Ishikawa (cell line): ENCODE measurements around the gene CNKSR2.

Experiments used
- CREB1 ChIP-seq: IDR thresholded peaks from 2 replicates; pipeline ENCODE4 v1.6.1; 2012; ENCODE audit warnings: low read depth
- EGR1 ChIP-seq: IDR thresholded peaks from 2 replicates; pipeline ENCODE4 v1.6.1; 2012
- EP300 ChIP-seq: IDR thresholded peaks from 2 replicates; pipeline ENCODE4 v1.6.1; 2012; ENCODE audit warnings: borderline replicate concordance
- FOXM1 ChIP-seq: IDR thresholded peaks from 2 replicates; pipeline ENCODE4 v1.6.1; 2012; ENCODE audit warnings: low read depth, borderline replicate concordance
- MAX ChIP-seq: IDR thresholded peaks from 2 replicates; pipeline ENCODE4 v1.6.1; 2012
- NFIC ChIP-seq: IDR thresholded peaks from 2 replicates; pipeline ENCODE4 v1.6.1; 2012
- RAD21 ChIP-seq: IDR thresholded peaks from 2 replicates; pipeline ENCODE4 v1.6.1; 2012; ENCODE audit warnings: low read depth
- REST ChIP-seq: IDR thresholded peaks from 2 replicates; pipeline ENCODE4 v1.6.1; 2012; ENCODE audit warnings: low read depth, mild to moderate bottlenecking
- TAF1 ChIP-seq: IDR thresholded peaks from 2 replicates; pipeline ENCODE4 v1.6.1; 2012; ENCODE audit warnings: low read depth, mild to moderate bottlenecking
- USF1 ChIP-seq: IDR thresholded peaks from 2 replicates; pipeline ENCODE4 v1.6.1; 2012
- YY1 ChIP-seq: IDR thresholded peaks from 2 replicates; pipeline ENCODE4 v1.6.1; 2012; ENCODE audit warnings: low read depth

DNA sequence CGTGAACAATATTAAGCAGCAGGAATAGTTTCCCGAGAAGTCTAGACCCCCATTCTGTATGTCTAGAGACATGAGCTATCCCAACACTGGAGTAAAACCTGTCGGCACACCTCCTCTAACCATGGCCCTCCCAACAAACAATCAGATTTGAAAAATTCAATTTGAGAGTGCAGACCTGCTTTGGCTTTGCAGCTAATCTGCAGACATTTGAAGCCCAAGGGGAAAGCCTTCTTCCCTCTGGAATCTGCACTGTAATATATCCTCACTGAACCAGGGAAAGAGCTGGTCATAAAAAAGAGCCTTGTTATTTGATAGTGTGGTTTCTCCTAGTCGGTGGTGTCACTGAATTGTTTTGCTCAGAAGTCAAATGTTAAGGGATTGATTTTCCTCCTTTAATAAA is 328.5 kb downstream of the CNKSR2 start:
- no peak for TF ChIP-seq FOXM1
- no peak for TF ChIP-seq EP300
- no peak for TF ChIP-seq YY1
- TF ChIP-seq TAF1, result no peak
- TF ChIP-seq EGR1, result no peak
- no peak for TF ChIP-seq RAD21
- TF ChIP-seq REST, result no peak
- no peak for TF ChIP-seq MAX
- TF ChIP-seq NFIC, result no peak
- TF ChIP-seq CREB1, result no peak
- TF ChIP-seq USF1, result no peak
